Measurements from ENCODE around the gene SEC22A.

The SEC22A gene

GRCh38 chr3:123311201-123311600, 109.5 kb downstream of the SEC22A start:
- DNase-seq = no peak

- no peak for DNase-seq
These were observed 110.9 kb downstream of the SEC22A start for GRCh38 chr3:123312331-123313265.

GRCh38 chr3:123313889-123314288, 112.1 kb downstream of the SEC22A start:
- no peak for DNase-seq

GRCh38 chr3:123314359-123315270, 112.9 kb downstream of the SEC22A start:
- no peak for DNase-seq

GRCh38 chr3:123315271-123315595, 113.5 kb downstream of the SEC22A start:
- no peak for DNase-seq

- no peak for DNase-seq
These were observed 116.0 kb downstream of the SEC22A start for GRCh38 chr3:123317716-123318115.

GRCh38 chr3:123318374-123318773, 116.6 kb downstream of the SEC22A start:
- DNase-seq = peak; percentile 31

- DNase-seq = no peak
These were observed 118.0 kb downstream of the SEC22A start for GRCh38 chr3:123319760-123320159.

GRCh38 chr3:123320221-123320620, 118.5 kb downstream of the SEC22A start:
- no peak for DNase-seq

GRCh38 chr3:123321806-123322205, 120.1 kb downstream of the SEC22A start:
- no peak for DNase-seq

GRCh38 chr3:123322866-123323265, 121.1 kb downstream of the SEC22A start:
- no peak for DNase-seq
